Activated naive CD8-positive, alpha-beta T cell treated with anti-CD3 and anti-CD28 coated beads, Interleukin-2, amount 50 U/mL, for 24 hours (primary cell): ENCODE results near the gene TOPAZ1.

Source experiments
- ATAC-seq: fragments of 150-1000 bp; cut with Tn5 transposase; one replicate; pipeline ENCODE4 v1.10.0; 2021
- DNase-seq: peaks from one replicate; pipeline ENCODE4 v3.0.0; 2021
- H3K27ac Mint-ChIP-seq: one replicate; pipeline ENCODE4 v1.8.0; 2021; ENCODE audit warnings: mild to moderate bottlenecking, mixed read lengths
- H3K27me3 Mint-ChIP-seq: one replicate; pipeline ENCODE4 v1.8.0; 2021; ENCODE audit warnings: mixed read lengths
- H3K36me3 Mint-ChIP-seq: one replicate; pipeline ENCODE4 v1.8.0; 2021; ENCODE audit warnings: low read depth, mixed read lengths
- H3K4me1 Mint-ChIP-seq: one replicate; pipeline ENCODE4 v1.8.0; 2021; ENCODE audit warnings: mixed read lengths
- H3K4me3 Mint-ChIP-seq: one replicate; pipeline ENCODE4 v1.8.0; 2021; ENCODE audit warnings: mild to moderate bottlenecking, moderate library complexity, mixed read lengths
- H3K9me3 Mint-ChIP-seq: one replicate; pipeline ENCODE4 v1.8.0; 2021; ENCODE audit warnings: mixed read lengths

TOPAZ1 gene

DNA sequence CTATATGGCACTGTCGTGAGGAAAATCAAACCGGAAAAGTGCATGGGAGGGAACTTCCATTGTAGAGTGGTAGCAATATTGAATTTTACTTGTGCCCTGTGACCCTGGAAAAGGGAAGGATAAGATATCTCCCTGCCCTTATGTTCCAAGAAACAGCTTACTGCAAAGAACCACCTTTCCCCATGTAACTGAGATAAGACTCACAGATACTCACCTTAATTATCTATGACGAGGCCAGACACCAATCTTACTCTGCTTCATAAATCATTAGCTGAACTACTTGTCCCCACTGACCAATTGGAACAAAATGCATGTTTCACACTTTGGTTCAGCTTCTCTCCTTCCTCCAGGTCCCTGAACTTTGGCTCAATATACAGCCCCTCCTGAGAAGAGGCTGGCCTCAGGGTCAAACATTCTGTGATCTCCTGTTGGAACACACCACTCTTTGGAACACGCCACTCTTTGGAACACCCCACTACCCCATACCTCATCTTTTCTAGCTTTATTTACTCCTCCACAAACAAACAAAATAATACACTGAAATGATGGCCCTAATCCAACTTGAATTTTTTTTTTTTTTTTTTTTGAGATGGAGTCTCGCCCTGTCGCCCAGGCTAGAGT lies 6.9 kb upstream of the TOPAZ1 start:
- ATAC-seq: no peak
- H3K27ac Mint-ChIP-seq: no peak overlapping the region
- H3K27me3 Mint-ChIP-seq: peaks cover 2% of the 10 kb centered on the region
- no peak overlapping the region for H3K4me3 Mint-ChIP-seq
- H3K36me3 Mint-ChIP-seq: no peaks in the 10 kb centered on the region
- peaks cover 11% of the 10 kb centered on the region for H3K4me1 Mint-ChIP-seq
- DNase-seq: no peak
- H3K9me3 Mint-ChIP-seq: no peaks in the 10 kb centered on the region

DNA sequence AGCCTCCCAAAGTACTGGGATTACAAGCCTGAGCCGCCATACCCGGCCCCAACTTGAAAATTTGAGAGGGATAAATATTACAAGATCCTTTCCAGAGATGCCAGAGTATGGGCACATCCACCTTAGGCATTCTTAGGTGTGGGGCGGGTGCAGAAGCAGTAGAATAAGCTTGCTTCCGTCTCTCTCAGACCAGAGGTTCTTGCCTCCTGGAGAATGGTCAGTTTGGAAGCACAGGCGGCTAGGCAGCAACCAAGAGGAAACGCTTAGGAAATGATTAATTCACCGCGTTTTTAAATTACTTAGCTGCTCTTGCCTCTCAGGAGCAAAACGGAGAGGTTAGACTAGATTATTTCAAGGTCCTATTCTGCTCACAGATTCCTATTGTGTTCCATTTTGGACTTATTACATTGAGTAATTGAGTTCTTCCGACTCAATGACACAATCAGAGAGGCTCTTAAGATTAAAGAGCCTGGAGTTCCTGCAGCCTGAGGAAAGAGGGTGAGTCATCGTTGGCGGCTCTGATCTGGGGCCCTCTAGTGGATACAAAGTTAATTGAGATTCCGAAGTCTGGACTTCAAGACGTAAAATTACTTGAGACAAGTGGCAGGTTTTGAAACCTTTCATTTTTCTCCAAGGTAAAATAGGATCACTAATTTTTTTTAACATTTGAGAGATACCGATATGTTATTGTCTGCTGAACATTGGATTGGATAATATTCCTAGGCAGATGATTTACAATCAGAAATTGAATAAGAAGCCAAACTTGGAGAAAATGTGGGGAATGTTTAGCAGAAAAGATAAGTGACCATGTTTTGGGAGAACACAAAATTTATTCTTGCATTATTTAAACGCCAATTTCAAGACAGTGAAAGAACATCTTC lies 5.8 kb upstream of the TOPAZ1 start:
- H3K9me3 Mint-ChIP-seq: no peaks in the 10 kb centered on the region
- H3K36me3 Mint-ChIP-seq: no peaks in the 10 kb centered on the region
- peaks cover 11% of the 10 kb centered on the region for H3K4me1 Mint-ChIP-seq
- H3K4me3 Mint-ChIP-seq: no peak overlapping the region
- peak; percentile 34 for DNase-seq
- no peak overlapping the region for H3K27ac Mint-ChIP-seq
- H3K27me3 Mint-ChIP-seq: peaks cover 2% of the 10 kb centered on the region
- peak; percentile 71 for ATAC-seq

DNA sequence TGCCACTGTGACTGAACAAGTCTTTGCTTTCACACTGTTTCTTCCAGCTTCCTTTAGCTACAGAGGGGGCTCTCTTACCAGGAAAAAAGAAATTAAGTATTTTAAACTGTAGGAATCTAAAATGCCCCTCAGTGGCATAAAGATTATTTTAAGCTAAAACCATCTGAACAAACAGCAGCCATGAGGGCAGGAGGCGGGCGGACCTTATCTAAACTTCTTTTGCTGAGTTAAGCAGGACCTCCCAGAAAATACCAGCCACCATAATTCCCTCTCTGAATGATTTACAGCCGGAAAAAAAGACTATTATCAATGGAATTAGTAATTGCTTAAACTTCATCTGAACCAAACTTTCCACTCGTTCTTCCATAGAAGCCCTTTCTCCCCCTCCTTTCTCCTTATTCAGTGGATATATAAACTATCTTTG lies 5.2 kb upstream of the TOPAZ1 start:
- no peak for DNase-seq
- H3K27me3 Mint-ChIP-seq: peaks cover 5% of the 10 kb centered on the region
- no peak overlapping the region for H3K27ac Mint-ChIP-seq
- H3K36me3 Mint-ChIP-seq: no peaks in the 10 kb centered on the region
- no peak for ATAC-seq
- H3K4me3 Mint-ChIP-seq: no peak overlapping the region
- no peaks in the 10 kb centered on the region for H3K9me3 Mint-ChIP-seq
- peaks cover 11% of the 10 kb centered on the region for H3K4me1 Mint-ChIP-seq

- ATAC-seq (no peak), DNase-seq (no peak)
- no peaks in the 10 kb centered on the region for H3K36me3 Mint-ChIP-seq
- H3K9me3 Mint-ChIP-seq: no peaks in the 10 kb centered on the region
- H3K4me1 Mint-ChIP-seq: peaks cover 11% of the 10 kb centered on the region
- H3K27me3 Mint-ChIP-seq: peaks cover 5% of the 10 kb centered on the region
- H3K27ac Mint-ChIP-seq: no peak overlapping the region
- H3K4me3 Mint-ChIP-seq: no peak overlapping the region
Observed at GRCh38 chr3:44237161-44237560, 4.5 kb upstream of the TOPAZ1 start.

GRCh38 chr3:44237665-44238064 lies 4.0 kb upstream of the TOPAZ1 start:
- no peaks in the 10 kb centered on the region for H3K9me3 Mint-ChIP-seq
- H3K27ac Mint-ChIP-seq: no peak overlapping the region
- H3K4me1 Mint-ChIP-seq: peaks cover 7% of the 10 kb centered on the region
- H3K27me3 Mint-ChIP-seq: peaks cover 5% of the 10 kb centered on the region
- ATAC-seq (no peak), DNase-seq (no peak)
- H3K36me3 Mint-ChIP-seq: no peaks in the 10 kb centered on the region
- no peak overlapping the region for H3K4me3 Mint-ChIP-seq

DNA sequence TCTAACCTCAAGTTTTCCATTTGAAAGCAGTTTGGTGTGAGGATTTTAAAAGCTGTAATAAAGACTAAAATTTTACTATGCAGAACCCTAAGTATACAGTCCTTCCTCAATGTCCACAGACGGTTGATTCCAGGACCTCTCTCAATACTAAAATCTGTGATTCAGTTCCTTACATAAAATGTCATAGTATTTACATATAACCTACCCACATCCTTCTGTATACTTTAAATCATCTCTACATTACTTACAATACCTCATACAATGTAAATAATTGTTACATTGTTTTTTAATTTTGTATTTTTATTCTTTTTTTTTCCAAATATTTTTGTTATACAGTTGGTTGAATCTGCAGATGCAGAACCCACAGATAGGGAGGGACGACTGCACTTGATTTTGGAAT lies 2.8 kb upstream of the TOPAZ1 start:
- H3K27me3 Mint-ChIP-seq: peaks cover 11% of the 10 kb centered on the region
- no peak overlapping the region for H3K4me3 Mint-ChIP-seq
- peaks cover 6% of the 10 kb centered on the region for H3K4me1 Mint-ChIP-seq
- no peak overlapping the region for H3K27ac Mint-ChIP-seq
- no peaks in the 10 kb centered on the region for H3K9me3 Mint-ChIP-seq
- H3K36me3 Mint-ChIP-seq: no peaks in the 10 kb centered on the region
- no peak for ATAC-seq
- no peak for DNase-seq

GRCh38 chr3:44240061-44240460 lies 1.6 kb upstream of the TOPAZ1 start:
- ATAC-seq (no peak), DNase-seq (no peak)
- Mint-ChIP-seq H3K9me3 (no peaks in the 10 kb centered on the region), H3K36me3 (no peaks in the 10 kb centered on the region), H3K4me1 (peaks cover 6% of the 10 kb centered on the region), H3K4me3 (no peak overlapping the region), H3K27me3 (peaks cover 11% of the 10 kb centered on the region), H3K27ac (no peak overlapping the region)

DNA sequence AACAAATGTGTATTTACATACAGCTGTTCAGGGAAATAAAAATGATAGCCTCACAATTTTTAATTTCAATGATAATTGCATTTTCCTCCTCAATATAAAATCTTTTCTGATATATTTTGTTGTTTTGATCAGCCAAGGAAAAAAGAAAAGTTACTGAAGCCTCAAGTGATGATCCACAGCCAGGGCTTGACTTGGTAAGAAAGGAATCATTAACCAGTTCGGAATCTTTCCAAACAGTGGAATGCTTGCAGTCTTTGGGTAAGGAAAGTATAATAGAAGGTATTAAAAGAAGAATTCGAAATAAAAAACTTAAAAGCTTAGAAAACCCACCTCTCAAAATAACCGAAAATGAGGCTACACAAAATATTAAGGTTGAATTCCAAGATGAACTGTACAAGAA lies 1.0 kb downstream of the TOPAZ1 start:
- Mint-ChIP-seq H3K9me3 (peaks cover under 1% of the 10 kb centered on the region), H3K4me3 (no peak overlapping the region), H3K36me3 (no peaks in the 10 kb centered on the region), H3K27ac (no peak overlapping the region), H3K27me3 (peaks cover 10% of the 10 kb centered on the region), H3K4me1 (no peaks in the 10 kb centered on the region)
- DNase-seq: no peak
- no peak for ATAC-seq

DNA sequence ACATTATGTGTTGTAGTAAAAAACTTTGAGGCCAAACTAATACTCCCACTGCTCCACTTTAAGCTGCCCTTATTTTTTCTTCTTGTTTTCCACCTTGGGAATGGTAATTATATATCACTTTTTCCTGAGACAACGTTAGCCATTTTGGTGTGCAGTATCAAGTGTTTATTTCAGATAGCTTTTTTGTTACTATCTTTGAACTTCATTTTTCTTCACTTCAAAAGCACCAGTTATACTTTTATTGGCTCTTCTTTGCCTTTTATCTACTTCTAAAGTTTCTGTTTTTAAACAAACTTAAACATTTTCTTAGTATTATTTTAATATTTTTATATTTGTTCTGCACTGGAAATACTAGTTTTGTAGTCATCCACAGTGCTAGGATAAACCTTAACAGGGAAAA lies 6.5 kb downstream of the TOPAZ1 start:
- DNase-seq (no peak), ATAC-seq (no peak)
- Mint-ChIP-seq H3K27me3 (peaks cover 11% of the 10 kb centered on the region), H3K9me3 (peaks cover 12% of the 10 kb centered on the region), H3K27ac (no peak overlapping the region), H3K36me3 (no peaks in the 10 kb centered on the region), H3K4me1 (no peaks in the 10 kb centered on the region), H3K4me3 (no peak overlapping the region)

DNA sequence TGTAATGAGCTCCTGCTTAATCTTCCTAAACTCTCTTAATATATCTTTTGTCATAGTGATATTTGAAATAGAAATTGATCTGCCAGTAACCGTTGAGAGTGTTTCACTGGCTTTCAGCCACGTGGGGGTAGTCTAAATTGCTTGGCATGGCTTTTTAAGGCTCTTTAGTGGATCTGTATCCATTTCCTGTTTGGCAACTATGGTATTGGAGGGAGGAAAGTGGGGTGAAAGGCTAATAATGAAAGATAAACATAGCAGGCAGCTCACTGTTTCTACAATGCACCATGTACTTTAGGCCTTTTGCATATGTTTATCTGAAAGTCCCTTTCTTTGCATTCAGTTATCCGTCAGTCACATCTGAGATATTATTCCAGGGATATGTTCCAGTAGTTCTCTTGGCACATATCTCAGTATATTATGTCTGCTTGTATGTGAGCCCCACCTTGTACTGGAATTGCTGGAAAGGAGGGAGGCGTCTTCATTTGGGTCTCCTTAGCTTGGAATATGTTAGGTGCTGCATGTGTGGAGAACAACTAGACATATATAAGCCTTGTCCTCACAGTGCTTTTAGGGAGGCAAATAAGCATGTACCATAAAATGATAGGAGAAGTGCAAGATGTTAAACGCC lies 10.8 kb downstream of the TOPAZ1 start:
- H3K27me3 Mint-ChIP-seq: peaks cover 5% of the 10 kb centered on the region
- H3K4me1 Mint-ChIP-seq: no peaks in the 10 kb centered on the region
- DNase-seq: no peak
- peaks cover 12% of the 10 kb centered on the region for H3K9me3 Mint-ChIP-seq
- H3K36me3 Mint-ChIP-seq: no peaks in the 10 kb centered on the region
- ATAC-seq: no peak
- no peak overlapping the region for H3K27ac Mint-ChIP-seq
- H3K4me3 Mint-ChIP-seq: no peak overlapping the region

- ATAC-seq: no peak
- H3K36me3 Mint-ChIP-seq: no peaks in the 10 kb centered on the region
- H3K27ac Mint-ChIP-seq: no peak overlapping the region
- H3K27me3 Mint-ChIP-seq: peaks cover 5% of the 10 kb centered on the region
- H3K9me3 Mint-ChIP-seq: no peaks in the 10 kb centered on the region
- no peaks in the 10 kb centered on the region for H3K4me1 Mint-ChIP-seq
- H3K4me3 Mint-ChIP-seq: no peak overlapping the region
- no peak for DNase-seq
Observed at GRCh38 chr3:44259404-44259803, 17.7 kb downstream of the TOPAZ1 start.

- no peak overlapping the region for H3K4me3 Mint-ChIP-seq
- no peaks in the 10 kb centered on the region for H3K4me1 Mint-ChIP-seq
- no peak overlapping the region for H3K27ac Mint-ChIP-seq
- ATAC-seq: no peak
- no peaks in the 10 kb centered on the region for H3K9me3 Mint-ChIP-seq
- H3K27me3 Mint-ChIP-seq: peaks cover 5% of the 10 kb centered on the region
- H3K36me3 Mint-ChIP-seq: no peaks in the 10 kb centered on the region
- DNase-seq: no peak
Observed at GRCh38 chr3:44264146-44264545, 22.5 kb downstream of the TOPAZ1 start.

DNA sequence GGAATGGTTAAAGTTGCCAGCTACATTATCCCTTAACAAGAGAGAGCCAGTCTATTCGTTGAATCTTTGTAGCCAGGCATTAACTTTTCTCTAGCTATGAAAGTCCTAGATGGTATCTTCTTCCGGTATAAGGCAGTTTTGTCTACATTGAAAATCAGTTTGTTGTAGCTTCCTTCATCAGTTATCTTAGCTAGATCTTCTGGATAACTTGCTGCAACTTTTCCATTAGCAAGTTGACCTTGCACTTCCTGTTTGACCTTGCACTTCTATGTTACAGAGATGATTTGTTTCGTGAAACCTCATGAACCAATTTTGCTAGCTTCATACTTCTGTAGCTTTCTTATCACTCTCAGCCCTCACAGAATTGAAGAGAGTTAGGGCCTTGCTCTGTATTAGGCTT lies 24.1 kb downstream of the TOPAZ1 start:
- Mint-ChIP-seq H3K27me3 (peaks cover 5% of the 10 kb centered on the region), H3K4me1 (no peaks in the 10 kb centered on the region), H3K27ac (no peak overlapping the region), H3K4me3 (no peak overlapping the region), H3K36me3 (no peaks in the 10 kb centered on the region), H3K9me3 (no peaks in the 10 kb centered on the region)
- no peak for ATAC-seq
- no peak for DNase-seq

GRCh38 chr3:44272191-44272590 lies 30.5 kb downstream of the TOPAZ1 start:
- H3K4me1 Mint-ChIP-seq: no peaks in the 10 kb centered on the region

GRCh38 chr3:44277925-44278324 lies 36.2 kb downstream of the TOPAZ1 start:
- Mint-ChIP-seq H3K27me3 (peaks cover 13% of the 10 kb centered on the region), H3K36me3 (no peaks in the 10 kb centered on the region), H3K4me1 (no peaks in the 10 kb centered on the region), H3K9me3 (no peaks in the 10 kb centered on the region), H3K4me3 (no peak overlapping the region), H3K27ac (no peak overlapping the region)
- ATAC-seq (no peak), DNase-seq (no peak)

More at GRCh38 chr3:44272191-44272590, 30.5 kb downstream of the TOPAZ1 start:
- no peak overlapping the region for H3K4me3 Mint-ChIP-seq
- no peak overlapping the region for H3K27ac Mint-ChIP-seq
- no peaks in the 10 kb centered on the region for H3K36me3 Mint-ChIP-seq
- ATAC-seq: no peak
- no peak for DNase-seq
- H3K27me3 Mint-ChIP-seq: peaks cover 12% of the 10 kb centered on the region
- H3K9me3 Mint-ChIP-seq: no peaks in the 10 kb centered on the region
